HepG2 (cell line): ENCODE results near the gene KIAA0232. TPM values are rescaled to one million over a fixed set of nuclear protein-coding genes. Genes with fewer than 3 reads are reported as not detected.

Experiments
- FLYWCH1 ChIP-seq: sonication (generic); formaldehyde crosslinking; IDR thresholded peaks from 2 replicates; pipeline ENCODE4 v1.8.1; 2023; ENCODE audit warnings: mild to moderate bottlenecking, missing genetic modification reagents
- JUNB ChIP-seq: sonication (generic); formaldehyde crosslinking; IDR thresholded peaks from 2 replicates; pipeline ENCODE4 v1.8.0; 2022; ENCODE audit warnings: missing genetic modification reagents, mild to moderate bottlenecking, borderline replicate concordance
- MIER3 ChIP-seq: IDR thresholded peaks from 2 replicates; pipeline ENCODE4 v1.6.1; 2016; ENCODE audit warnings: missing compliant biosample characterization, borderline replicate concordance
- NFRKB ChIP-seq: fragments of 450-650 bp; IDR thresholded peaks from 2 replicates; pipeline ENCODE4 v1.6.1; 2017
- NRL ChIP-seq: sonication (generic); formaldehyde crosslinking; IDR thresholded peaks from 2 replicates; pipeline ENCODE4 v1.5.0; 2020; ENCODE audit warnings: missing genetic modification reagents, mild to moderate bottlenecking, moderate library complexity, borderline replicate concordance
- POLR2AphosphoS2 ChIP-seq: IDR thresholded peaks from 2 replicates; pipeline ENCODE4 v1.6.1; 2011; ENCODE audit warnings: low read depth, low read length, improper control_type of control experiment
- SNAPC4 ChIP-seq: sonication (generic); formaldehyde crosslinking; IDR thresholded peaks from 2 replicates; pipeline ENCODE4 v1.4.0; 2020; ENCODE audit warnings: mild to moderate bottlenecking, missing genetic modification reagents
- SPEN ChIP-seq: sonication (generic); formaldehyde crosslinking; IDR thresholded peaks from 2 replicates; pipeline ENCODE4 v1.5.1; 2020; ENCODE audit warnings: low read depth, mild to moderate bottlenecking, missing genetic modification reagents
- ZFP37 ChIP-seq: sonication (generic); formaldehyde crosslinking; IDR thresholded peaks from 2 replicates; pipeline ENCODE4 v1.4.0; 2020; ENCODE audit warnings: missing genetic modification reagents, borderline replicate concordance
- ZNF460 ChIP-seq: sonication (generic); formaldehyde crosslinking; IDR thresholded peaks from 2 replicates; pipeline ENCODE4 v1.5.1; 2020; ENCODE audit warnings: missing genetic modification reagents, mild to moderate bottlenecking, borderline replicate concordance
- ZNF652 ChIP-seq: IDR thresholded peaks from 2 replicates; pipeline ENCODE4 v1.6.1; 2016; ENCODE audit warnings: low read depth, borderline replicate concordance
- polyA plus RNA-seq, 8 experiments: library from polyadenylated mRNA; depleted of rRNA in 3 of 8; stranded (reverse) in 7 of 8; unstranded in 1 of 8; fragments of >200 nt; fragmentation: Illumina TruSeq in 4 of 8; extraction: Trizol in 4 of 8; gene quantifications; 2 replicates each; pipeline versions ENCODE4 v1.2.1 to v1.2.3, GENCODE V29; 2011 to 2016; ENCODE audit warnings: low read depth in 4 of 8, missing spikeins in 1 of 8, mixed read lengths in 1 of 8; ENCODE audit not compliant: insufficient read depth in 1 of 8
- total RNA-seq, 5 experiments: library from RNA; depleted of rRNA; stranded (reverse); fragments of >200 nt; fragmentation: Illumina TruSeq; extraction: Trizol; gene quantifications; 2 replicates each; pipeline ENCODE4 v1.2.3, GENCODE V29; 2016; ENCODE audit warnings: low read depth in 1 of 5
- TF ChIP-seq, protein P1 (sequence below): sonication (generic); formaldehyde crosslinking; IDR thresholded peaks from 2 replicates; pipeline ENCODE4 v1.5.0; 2020; ENCODE audit warnings: mild to moderate bottlenecking, missing genetic modification reagents, borderline replicate concordance
- TF ChIP-seq, protein P2 (sequence below): sonication (generic); formaldehyde crosslinking; IDR thresholded peaks from 2 replicates; pipeline ENCODE4 v1.8.1; 2023; ENCODE audit warnings: missing genetic modification reagents, mild to moderate bottlenecking, borderline replicate concordance
- TF ChIP-seq, protein P3 (sequence below): sonication (generic); formaldehyde crosslinking; IDR thresholded peaks from 2 replicates; pipeline ENCODE4 v1.8.0; 2022; ENCODE audit warnings: missing genetic modification reagents, mild to moderate bottlenecking, moderate library complexity, borderline replicate concordance

KIAA0232 gene
- total and polyA plus RNA-seq, 2 of the 13 experiments (the other 11 are each of a cell fraction or from before 2014, with no cell fraction given) = 7.8 to 17.1 TPM

- TF ChIP-seq SNAPC4 (no peak), ZNF652 (CRISPR knock-in tag) (no peak), FLYWCH1 (no peak), SPEN (CRISPR knock-in tag) (peak; percentile 63; the same call in 1 of the 2 replicates), ZNF460 (CRISPR knock-in tag) (no peak), MIER3 (CRISPR knock-in tag) (0 out of 2 replicates have a peak, but pooled peaks have one; percentile 18), POLR2AphosphoS2 (no peak), JUNB (CRISPR knock-in tag) (no peak), NFRKB (no peak), ZFP37 (CRISPR knock-in tag) (no peak), NRL (no peak)
- TF ChIP-seq, protein P1, sequence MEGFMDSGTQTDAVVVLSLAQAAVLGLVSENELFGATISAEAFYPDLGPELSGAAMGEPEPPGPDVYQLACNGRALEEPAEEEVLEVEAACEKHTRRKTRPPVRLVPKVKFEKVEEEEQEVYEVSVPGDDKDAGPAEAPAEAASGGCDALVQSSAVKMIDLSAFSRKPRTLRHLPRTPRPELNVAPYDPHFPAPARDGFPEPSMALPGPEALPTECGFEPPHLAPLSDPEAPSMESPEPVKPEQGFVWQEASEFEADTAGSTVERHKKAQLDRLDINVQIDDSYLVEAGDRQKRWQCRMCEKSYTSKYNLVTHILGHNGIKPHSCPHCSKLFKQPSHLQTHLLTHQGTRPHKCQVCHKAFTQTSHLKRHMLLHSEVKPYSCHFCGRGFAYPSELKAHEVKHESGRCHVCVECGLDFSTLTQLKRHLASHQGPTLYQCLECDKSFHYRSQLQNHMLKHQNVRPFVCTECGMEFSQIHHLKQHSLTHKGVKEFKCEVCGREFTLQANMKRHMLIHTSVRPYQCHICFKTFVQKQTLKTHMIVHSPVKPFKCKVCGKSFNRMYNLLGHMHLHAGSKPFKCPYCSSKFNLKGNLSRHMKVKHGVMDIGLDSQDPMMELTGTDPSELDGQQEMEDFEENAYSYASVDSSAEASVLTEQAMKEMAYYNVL (CRISPR knock-in tag) = 0 out of 2 replicates have a peak, but pooled peaks have one; percentile 11
- TF ChIP-seq, protein P2, sequence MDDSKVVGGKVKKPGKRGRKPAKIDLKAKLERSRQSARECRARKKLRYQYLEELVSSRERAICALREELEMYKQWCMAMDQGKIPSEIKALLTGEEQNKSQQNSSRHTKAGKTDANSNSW = no peak
- TF ChIP-seq, protein P3, sequence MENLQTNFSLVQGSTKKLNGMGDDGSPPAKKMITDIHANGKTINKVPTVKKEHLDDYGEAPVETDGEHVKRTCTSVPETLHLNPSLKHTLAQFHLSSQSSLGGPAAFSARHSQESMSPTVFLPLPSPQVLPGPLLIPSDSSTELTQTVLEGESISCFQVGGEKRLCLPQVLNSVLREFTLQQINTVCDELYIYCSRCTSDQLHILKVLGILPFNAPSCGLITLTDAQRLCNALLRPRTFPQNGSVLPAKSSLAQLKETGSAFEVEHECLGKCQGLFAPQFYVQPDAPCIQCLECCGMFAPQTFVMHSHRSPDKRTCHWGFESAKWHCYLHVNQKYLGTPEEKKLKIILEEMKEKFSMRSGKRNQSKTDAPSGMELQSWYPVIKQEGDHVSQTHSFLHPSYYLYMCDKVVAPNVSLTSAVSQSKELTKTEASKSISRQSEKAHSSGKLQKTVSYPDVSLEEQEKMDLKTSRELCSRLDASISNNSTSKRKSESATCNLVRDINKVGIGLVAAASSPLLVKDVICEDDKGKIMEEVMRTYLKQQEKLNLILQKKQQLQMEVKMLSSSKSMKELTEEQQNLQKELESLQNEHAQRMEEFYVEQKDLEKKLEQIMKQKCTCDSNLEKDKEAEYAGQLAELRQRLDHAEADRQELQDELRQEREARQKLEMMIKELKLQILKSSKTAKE (CRISPR knock-in tag) = no peak
These were observed 147.4 kb downstream of the KIAA0232 start (continued) for GRCh38 chr4:6929812-6930464.
